Esophagus muscularis mucosa (tissue), 3 donors: ENCODE results near the gene SDF4.

Source experiments
- CTCF ChIP-seq, 3 experiments: fragments of 200-600 bp in 2 of 3; fragments of 450-650 bp in 1 of 3; sonication (generic) in 2 of 3; IDR thresholded peaks; one replicate each; pipeline ENCODE4 v1.5.1; 2017 to 2019; ENCODE audit warnings: antibody characterized with exemption in 3 of 3, mild to moderate bottlenecking in 2 of 3, moderate library complexity in 1 of 3
- POLR2A ChIP-seq: fragments of 450-650 bp; IDR thresholded peaks from one replicate; pipeline ENCODE4 v1.6.1; 2017; ENCODE audit warnings: antibody characterized with exemption, moderate library complexity, mild to moderate bottlenecking, low read depth
- POLR2AphosphoS5 ChIP-seq, 2 donors: sonication (generic); formaldehyde crosslinking; IDR thresholded peaks; one replicate each; pipeline ENCODE4 v1.6.1; 2017; ENCODE audit warnings: antibody characterized with exemption in 2 of 2

DNA sequence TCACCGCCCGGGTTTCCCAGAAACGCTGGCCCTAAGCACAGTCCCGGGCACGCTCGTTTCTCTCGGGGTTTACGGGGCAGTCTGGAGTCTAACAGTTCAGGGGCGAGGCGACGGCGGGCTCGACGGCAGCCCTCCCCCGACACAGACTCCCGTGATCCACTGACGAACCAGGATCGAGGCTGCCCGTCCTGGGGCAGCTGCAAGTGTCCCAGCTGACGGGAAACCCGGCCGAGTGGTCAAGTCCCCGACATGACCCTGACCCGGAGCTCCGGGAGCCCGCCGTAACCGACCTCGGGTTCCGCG lies 41.4 kb upstream of the SDF4 start:
- no peak for TF ChIP-seq POLR2AphosphoS5 (IDR thresholded peaks at IDR 0.05)
- no peak for TF ChIP-seq CTCF (IDR thresholded peaks at IDR 0.05)
- no peak for TF ChIP-seq POLR2A
